HG03103 (cell line): ENCODE measurements around the gene IFT27.

ENCODE experiments used
- ATAC-seq: cut with Tn5 transposase; IDR thresholded peaks from one replicate; pipeline ENCODE4 v1.9.1; 2021; ENCODE audit warnings: low read depth; ENCODE audit not compliant: unreplicated experiment

IFT27 gene

DNA sequence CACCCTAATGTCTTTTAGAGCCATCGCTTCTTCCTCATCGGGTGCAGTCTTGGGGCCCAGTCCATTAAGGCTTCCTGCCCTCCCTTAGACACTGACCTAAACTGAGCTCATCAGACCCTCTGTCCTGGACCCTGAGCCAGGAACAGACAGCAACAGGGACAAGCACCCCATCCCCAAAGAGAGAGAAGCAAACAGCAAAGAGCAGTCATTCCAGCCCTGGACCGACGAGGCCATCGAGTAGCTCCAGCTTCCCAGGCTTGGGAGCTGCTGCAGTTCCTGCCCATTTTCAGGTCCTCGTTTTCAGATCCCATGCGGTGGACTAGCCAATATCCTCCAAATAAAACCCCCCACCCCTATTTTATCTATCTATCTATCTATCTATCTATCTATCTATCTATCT, 46.6 kb downstream of the IFT27 start:
- ATAC-seq: no peak

- ATAC-seq: no peak
Observed at GRCh38 chr22:36728505-36728904, 47.4 kb downstream of the IFT27 start.

GRCh38 chr22:36727927-36728488, 47.9 kb downstream of the IFT27 start:
- no peak for ATAC-seq

DNA sequence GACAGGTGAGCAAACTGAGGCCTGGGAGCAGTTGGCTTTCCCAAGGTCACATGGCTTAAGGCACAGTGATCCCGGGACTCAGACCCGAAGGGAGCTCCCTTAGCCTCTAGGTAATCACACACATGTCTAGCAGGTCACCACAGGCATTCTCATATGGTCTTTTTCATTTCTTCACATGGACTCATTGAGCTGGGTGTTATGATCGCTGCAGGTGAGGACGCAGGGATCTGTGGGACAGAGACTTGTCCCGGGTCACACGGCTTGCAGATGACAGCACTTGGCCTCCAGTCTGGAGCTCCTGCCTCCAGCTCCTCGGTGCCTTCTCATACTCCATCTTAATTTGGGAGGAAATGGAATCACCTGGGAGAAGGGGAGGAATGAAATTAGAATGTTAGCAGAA, 48.8 kb downstream of the IFT27 start:
- no peak for ATAC-seq

DNA sequence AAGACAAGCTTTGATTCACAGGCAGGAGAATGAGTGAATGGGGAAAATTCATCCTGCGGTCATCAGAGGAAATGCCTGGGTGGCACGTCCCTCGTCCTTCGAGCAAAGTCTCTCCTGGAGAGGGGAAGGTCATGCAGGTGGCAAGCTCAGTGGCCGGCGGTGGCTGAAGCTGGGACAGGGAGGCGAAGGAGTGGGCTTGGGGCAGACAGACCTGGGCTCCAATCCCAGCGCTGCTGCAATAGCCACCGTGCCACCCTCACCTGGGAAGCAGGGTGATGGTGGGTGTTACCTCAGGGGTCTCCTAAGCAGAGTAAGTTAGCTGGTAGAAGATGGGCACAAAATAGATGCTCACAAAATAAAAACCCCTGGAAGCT, 49.9 kb downstream of the IFT27 start:
- ATAC-seq: no peak

- ATAC-seq: no peak
Observed at GRCh38 chr22:36725366-36726006, 50.4 kb downstream of the IFT27 start.

GRCh38 chr22:36724836-36725235, 51.1 kb downstream of the IFT27 start:
- ATAC-seq: no peak

- ATAC-seq: no peak
Observed at GRCh38 chr22:36722055-36722454, 53.9 kb downstream of the IFT27 start.

GRCh38 chr22:36715647-36716046, 60.3 kb downstream of the IFT27 start:
- ATAC-seq: no peak

DNA sequence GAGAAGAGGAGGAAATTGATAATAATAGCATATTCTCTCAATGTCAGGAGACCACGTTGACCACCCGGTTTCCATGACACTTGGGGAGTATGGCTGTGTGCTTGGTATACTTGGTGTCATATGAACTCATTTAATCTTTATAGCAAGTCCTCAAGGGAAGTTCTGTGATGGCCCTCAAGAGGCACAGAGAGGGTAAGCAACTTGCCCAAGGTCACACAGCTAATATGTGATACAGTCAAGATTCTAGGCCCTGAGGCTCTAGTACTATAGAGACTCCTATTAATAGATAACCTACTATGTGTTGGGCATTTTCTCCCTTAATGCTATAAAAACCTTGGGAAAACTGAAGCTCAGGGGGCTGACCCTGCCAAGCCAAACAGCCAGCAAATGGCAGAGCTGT, 61.8 kb downstream of the IFT27 start:
- ATAC-seq: no peak

- ATAC-seq: no peak
Observed at GRCh38 chr22:36713436-36713835, 62.5 kb downstream of the IFT27 start.
